ENCODE measurements around the gene MMP24OS. TPM values are rescaled to one million over a fixed set of nuclear protein-coding genes. Genes with fewer than 3 reads are reported as not detected.
A peak's percentile ranks its signal among the peaks of the same experiment; 100 is the strongest.

The MMP24OS gene
- total RNA-seq, 2 experiments from 2014 or later = 46.6 to 48.4 TPM

DNA sequence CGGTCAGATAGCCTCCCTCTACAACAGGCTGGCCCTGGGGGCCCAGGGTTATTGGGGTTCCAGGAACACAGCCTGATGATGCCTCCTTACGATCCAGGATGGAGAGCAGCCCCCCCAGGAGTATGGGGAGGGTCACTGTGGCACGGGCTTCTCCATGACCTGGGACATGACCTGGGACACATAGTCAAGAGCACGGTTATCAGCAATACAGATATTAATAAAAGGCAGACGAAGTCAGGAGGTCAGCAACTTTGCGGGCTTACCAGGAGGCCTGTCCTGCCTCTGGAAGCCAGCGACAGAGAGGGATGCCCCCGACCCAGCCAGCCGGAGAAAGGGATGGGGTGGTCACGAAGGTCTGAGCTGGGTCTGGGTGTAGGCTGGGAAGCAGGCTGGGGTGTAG lies 795 bp downstream of the MMP24OS start:
- ChIA-PET CTCF (interaction anchor here (0.8 to 4.0 kb wide), 4 partner anchors 8 to 181 kb away, joined by 3 to 18 read pairs (median 4); partner anchors contain the start of gene EIF6), POLR2A (interaction anchor here (1.0 to 1.9 kb wide), 4 partner anchors 10 to 130 kb away, joined by 3 to 5 read pairs (median 3); partner anchors contain the start of gene EDEM2)
- DNase-seq (no peak), ATAC-seq (no peak)
- TF ChIP-seq, protein P1, sequence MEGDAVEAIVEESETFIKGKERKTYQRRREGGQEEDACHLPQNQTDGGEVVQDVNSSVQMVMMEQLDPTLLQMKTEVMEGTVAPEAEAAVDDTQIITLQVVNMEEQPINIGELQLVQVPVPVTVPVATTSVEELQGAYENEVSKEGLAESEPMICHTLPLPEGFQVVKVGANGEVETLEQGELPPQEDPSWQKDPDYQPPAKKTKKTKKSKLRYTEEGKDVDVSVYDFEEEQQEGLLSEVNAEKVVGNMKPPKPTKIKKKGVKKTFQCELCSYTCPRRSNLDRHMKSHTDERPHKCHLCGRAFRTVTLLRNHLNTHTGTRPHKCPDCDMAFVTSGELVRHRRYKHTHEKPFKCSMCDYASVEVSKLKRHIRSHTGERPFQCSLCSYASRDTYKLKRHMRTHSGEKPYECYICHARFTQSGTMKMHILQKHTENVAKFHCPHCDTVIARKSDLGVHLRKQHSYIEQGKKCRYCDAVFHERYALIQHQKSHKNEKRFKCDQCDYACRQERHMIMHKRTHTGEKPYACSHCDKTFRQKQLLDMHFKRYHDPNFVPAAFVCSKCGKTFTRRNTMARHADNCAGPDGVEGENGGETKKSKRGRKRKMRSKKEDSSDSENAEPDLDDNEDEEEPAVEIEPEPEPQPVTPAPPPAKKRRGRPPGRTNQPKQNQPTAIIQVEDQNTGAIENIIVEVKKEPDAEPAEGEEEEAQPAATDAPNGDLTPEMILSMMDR (IDR thresholded peaks at IDR 0.05) = no peak
- Mint-ChIP-seq H3K36me3 (ENCODE audit: low read depth) (peaks cover 54% of the 10 kb centered on the region), H3K27ac (peak overlapping the region; percentile 99), H3K9me3 (no peaks in the 10 kb centered on the region), H3K4me3 (peak overlapping the region; percentile 98), H3K4me1 (ENCODE audit: low read depth) (peaks cover 12% of the 10 kb centered on the region), H3K27me3 (no peaks in the 10 kb centered on the region)
- intact Hi-C loops (cut with micrococcal nuclease) = no loop called here

GRCh38 chr20:35276408-35276807 lies 1.5 kb downstream of the MMP24OS start:
- no peaks in the 10 kb centered on the region for H3K27me3 Mint-ChIP-seq
- TF ChIP-seq, protein P1 (IDR thresholded peaks at IDR 0.05) = no peak
- CTCF ChIA-PET = interaction anchor here (0.8 kb wide), 1 partner anchor 8 kb away, joined by 4 read pairs; the partner anchor contains the start of gene EIF6
- H3K9me3 Mint-ChIP-seq = no peaks in the 10 kb centered on the region
- peak overlapping the region; percentile 99 for H3K27ac Mint-ChIP-seq
- no peak for ATAC-seq
- peaks cover 48% of the 10 kb centered on the region for H3K36me3 Mint-ChIP-seq (ENCODE audit: low read depth)
- peak overlapping the region; percentile 98 for H3K4me3 Mint-ChIP-seq
- intact Hi-C loops (cut with micrococcal nuclease) = no loop called here
- peaks cover 8% of the 10 kb centered on the region for H3K4me1 Mint-ChIP-seq (ENCODE audit: low read depth)
- POLR2A ChIA-PET = interaction anchor here (1.0 to 1.9 kb wide), 4 partner anchors 9 to 130 kb away, joined by 3 to 5 read pairs (median 3); partner anchors contain the start of gene EDEM2
- peak; percentile 21 for DNase-seq

DNA sequence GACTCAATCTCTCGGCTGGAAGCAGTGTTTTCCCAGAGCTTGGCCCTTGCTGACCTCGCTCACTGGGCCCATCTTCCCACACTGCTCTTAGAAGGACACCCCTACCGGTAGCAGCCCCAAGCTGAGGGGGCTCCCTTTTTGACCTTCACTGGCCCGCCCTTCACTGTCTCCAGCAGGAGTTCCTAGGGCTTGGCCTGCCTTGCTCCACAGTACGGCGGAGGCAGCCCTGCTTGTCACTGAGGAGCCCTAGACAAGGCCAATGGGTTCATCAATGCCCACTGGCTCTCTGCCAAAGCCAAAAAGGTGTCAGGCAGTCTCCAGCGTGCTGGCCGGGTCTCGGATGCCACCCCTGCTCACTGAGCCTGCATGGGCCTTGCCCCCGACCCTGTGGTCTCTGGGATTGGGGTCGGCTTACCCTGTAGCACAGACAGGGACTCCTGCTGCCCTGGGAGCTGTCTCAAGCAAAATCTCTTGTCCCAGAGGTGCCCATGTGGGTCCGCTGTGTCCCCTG lies 2.1 kb downstream of the MMP24OS start:
- Mint-ChIP-seq H3K27me3 (no peaks in the 10 kb centered on the region), H3K27ac (peak overlapping the region; percentile 99), H3K9me3 (no peaks in the 10 kb centered on the region), H3K36me3 (ENCODE audit: low read depth) (peaks cover 51% of the 10 kb centered on the region), H3K4me1 (ENCODE audit: low read depth) (peaks cover 8% of the 10 kb centered on the region), H3K4me3 (peak overlapping the region; percentile 98)
- no peak for ATAC-seq
- ChIA-PET CTCF (interaction anchor here (1.4 kb wide), 1 partner anchor 128 kb away, joined by 3 read pairs; the partner anchor contains the start of gene EDEM2), POLR2A (interaction anchor here (0.6 to 1.9 kb wide), 6 partner anchors 9 to 129 kb away, joined by 3 to 5 read pairs (median 3); partner anchors contain the start of gene EDEM2)
- no peak for DNase-seq
- TF ChIP-seq, protein P1 (IDR thresholded peaks at IDR 0.05) = no peak
- intact Hi-C loops (cut with micrococcal nuclease) = no loop called here

GRCh38 chr20:35274172-35275092 lies 3.5 kb downstream of the MMP24OS start:
- ATAC-seq (no peak), DNase-seq (no peak)
- Mint-ChIP-seq H3K27me3 (no peaks in the 10 kb centered on the region), H3K4me1 (ENCODE audit: low read depth) (peaks cover 8% of the 10 kb centered on the region), H3K4me3 (no peak overlapping the region), H3K27ac (no peak overlapping the region), H3K36me3 (ENCODE audit: low read depth) (peaks cover 38% of the 10 kb centered on the region), H3K9me3 (no peaks in the 10 kb centered on the region)
- ChIA-PET CTCF (interaction anchor here (0.7 to 1.4 kb wide), 2 partner anchors 66 to 127 kb away, joined by 3 read pairs; partner anchors contain the start of gene EDEM2), POLR2A (interaction anchor here (0.8 kb wide), 1 partner anchor 8 kb away, joined by 3 read pairs; no protein-coding TSS in a partner anchor)
- intact Hi-C loops (cut with micrococcal nuclease) = no loop called here
- TF ChIP-seq, protein P1 (IDR thresholded peaks at IDR 0.05) = no peak

Measured in activated CD8-positive, alpha-beta T cell treated with anti-CD3 and anti-CD28 coated beads for 36 hours (primary cell).